H7 (cell line): Measurements from ENCODE around the gene F8. TPM values are rescaled to one million over a fixed set of nuclear protein-coding genes. Genes with fewer than 3 reads are reported as not detected.
A peak's percentile ranks its signal among the peaks of the same experiment; 100 is the strongest.
"Not testable (repeated sequence)": the region's sequence is repeated elsewhere in the genome, so short reads cannot be mapped to it uniquely, and the experiment has no call there.

ENCODE experiments used
- DNase-seq: peaks from one replicate; pipeline ENCODE4 v3.0.0; 2012
- H3K27me3 ChIP-seq: 2 replicates; pipeline ENCODE4 v1.6.0; 2011; ENCODE audit warnings: mild to moderate bottlenecking, low read length; ENCODE audit not compliant: control insufficient read depth, insufficient read depth
- H3K36me3 ChIP-seq: replicated peaks from 2 replicates; pipeline ENCODE4 v1.5.1; 2011; ENCODE audit warnings: low read length; ENCODE audit not compliant: control insufficient read depth, insufficient read depth
- H3K4me3 ChIP-seq: 2 replicates; pipeline ENCODE4 v1.5.1; 2011; ENCODE audit warnings: low read depth, mild to moderate bottlenecking, control low read depth, low read length, moderate library complexity; ENCODE audit not compliant: insufficient read depth
- total RNA-seq: library from RNA; depleted of rRNA; stranded (reverse); fragments of >200 nt; shearing (Covaris generic); gene quantifications from 2 replicates; pipeline ENCODE4 v1.2.3, GENCODE V29; 2014

The F8 gene
- total RNA-seq, 1 experiment from 2014 or later, result 2.1 TPM

DNA sequence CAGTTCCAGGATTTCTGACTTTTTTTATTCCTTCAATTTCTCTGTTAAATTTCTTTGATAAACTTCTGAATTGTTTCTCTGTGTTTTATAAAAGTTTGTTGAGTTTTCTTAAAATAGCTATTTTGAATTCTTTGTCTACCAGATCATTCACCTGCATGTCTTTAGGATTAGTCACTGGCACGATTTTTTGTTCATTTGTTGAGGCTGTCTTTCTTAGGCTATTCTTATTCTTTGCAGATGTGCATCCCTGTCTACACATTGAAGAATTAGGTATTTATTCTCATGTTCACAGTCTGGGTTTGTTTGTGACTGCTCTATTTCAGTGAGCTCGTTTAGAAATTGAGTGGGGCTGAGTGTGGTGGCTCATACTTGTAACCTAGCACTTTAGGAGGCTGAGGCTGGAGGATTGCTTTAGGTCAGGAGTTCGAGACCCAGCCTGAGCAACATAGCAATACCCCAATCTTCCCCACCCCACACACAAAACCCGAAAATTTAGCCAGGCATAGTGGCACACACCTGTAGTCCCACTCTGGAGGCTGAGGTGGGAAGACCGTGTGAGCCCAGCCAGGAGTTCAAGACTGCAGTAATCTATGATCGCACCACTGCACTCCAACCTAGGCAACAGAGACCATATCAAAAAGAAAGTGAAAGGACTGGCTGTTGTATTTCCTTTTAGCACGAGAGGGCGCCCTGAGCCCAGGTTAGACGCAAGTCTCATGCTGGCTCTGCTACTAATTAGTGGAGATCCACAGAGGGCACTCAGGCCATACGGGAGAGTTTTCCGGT, 42.0 kb downstream of the F8 start:
- no peaks in the 10 kb centered on the region for H3K27me3 ChIP-seq
- no peaks in the 10 kb centered on the region for H3K36me3 ChIP-seq
- peak; percentile 57 for DNase-seq
- no peak overlapping the region for H3K4me3 ChIP-seq

DNA sequence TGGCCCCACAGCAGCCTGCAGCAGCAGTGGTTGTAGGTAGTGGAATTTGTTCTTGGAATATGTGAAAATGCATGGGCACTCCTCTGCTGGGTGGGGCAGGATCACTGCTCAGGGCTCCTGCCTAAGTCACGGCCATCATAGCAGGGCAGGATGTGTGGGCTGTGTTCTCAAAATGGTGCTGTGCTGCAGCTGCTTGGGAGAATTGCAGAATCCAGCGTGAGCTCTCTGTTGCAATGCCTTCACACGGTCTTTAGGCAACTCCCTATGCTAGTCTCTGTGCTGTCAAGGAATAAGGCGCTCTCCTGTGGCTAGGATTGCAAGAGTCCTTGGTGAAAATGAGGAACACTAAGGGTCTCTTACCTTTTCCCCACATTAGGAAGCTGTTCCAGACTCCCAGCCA, 42.9 kb downstream of the F8 start:
- Histone ChIP-seq H3K27me3 (no peaks in the 10 kb centered on the region), H3K36me3 (no peaks in the 10 kb centered on the region), H3K4me3 (no peak overlapping the region)
- DNase-seq, result no peak

DNA sequence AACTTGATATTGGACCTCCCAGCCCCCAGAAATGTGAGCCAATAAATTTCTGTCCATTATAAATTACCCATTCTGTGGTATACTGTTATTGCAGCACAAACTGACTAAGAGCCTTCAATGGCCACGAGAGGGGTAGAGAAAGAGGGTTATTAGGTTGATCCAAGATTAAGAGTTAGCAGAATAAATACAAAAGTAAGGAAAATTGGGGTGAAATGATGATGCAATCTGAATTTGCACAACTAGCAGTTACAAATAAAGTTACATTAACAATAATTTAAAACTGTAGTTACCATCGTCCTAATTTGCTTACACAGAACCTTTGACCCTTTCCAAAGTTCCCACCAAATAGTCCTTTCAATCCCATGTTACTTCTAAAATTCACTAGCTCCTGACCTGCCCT, 54.2 kb downstream of the F8 start:
- no peak for DNase-seq
- H3K4me3 ChIP-seq, result no peak overlapping the region
- H3K36me3 ChIP-seq, result no peaks in the 10 kb centered on the region
- no peaks in the 10 kb centered on the region for H3K27me3 ChIP-seq

DNA sequence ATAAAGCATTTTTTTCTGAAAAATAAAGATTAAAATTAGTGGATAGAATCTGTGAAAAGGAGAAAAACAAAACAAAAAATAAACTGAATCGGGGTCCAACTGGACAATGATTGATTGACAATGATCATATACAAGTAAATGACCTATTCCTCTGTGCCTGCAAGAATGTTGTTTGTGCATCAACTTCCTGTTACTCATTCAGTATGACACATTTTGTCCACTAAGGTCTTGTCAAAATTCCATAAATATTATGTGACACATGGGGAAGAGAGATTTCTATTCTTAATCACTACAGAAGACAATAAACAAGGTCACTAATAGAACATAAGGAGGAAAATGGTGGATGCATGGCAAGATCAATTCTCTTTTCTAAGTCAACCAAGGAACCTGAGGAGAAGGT, 54.9 kb downstream of the F8 start:
- Histone ChIP-seq H3K4me3 (no peak overlapping the region), H3K27me3 (no peaks in the 10 kb centered on the region), H3K36me3 (no peaks in the 10 kb centered on the region)
- DNase-seq, result no peak

DNA sequence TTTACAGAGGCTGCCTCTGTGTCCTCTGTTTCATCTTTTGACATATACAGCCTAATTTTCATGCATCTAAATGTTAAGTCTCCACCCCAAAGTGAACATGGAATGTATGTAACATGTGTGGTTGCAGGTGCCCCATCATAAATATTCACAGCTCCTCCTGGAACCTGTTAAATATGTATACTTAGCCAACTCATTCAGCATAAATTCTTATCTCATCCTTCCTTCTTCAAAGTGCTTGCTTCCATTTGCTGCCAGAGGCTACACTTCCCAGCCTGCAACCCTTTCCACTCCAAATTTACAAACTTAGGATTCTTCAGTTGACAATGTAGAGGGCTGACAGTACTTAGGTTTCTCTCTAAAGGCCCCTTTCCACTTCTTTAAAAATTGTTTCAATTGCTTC, 60.6 kb downstream of the F8 start:
- DNase-seq, result no peak
- no peaks in the 10 kb centered on the region for H3K27me3 ChIP-seq
- no peak overlapping the region for H3K4me3 ChIP-seq
- H3K36me3 ChIP-seq, result no peaks in the 10 kb centered on the region

DNA sequence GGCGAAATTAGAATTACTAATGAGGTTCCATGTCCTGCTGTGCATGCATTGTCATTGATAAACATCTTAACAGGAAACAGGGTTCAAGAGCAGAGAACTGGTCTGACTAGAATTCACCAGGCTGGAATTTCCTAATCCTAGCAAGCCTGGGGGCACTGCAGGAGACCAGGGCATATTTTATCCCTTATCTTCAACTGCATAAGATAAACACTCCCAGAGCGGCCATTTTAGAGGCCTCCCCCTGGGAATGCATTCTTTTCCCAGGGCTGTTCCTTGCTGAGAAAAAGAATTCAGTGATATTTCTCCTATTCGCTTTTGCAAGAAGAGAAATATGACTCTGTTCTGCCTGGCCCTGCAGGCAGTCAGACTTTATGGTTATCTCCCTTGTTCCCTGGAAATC, 66.7 kb downstream of the F8 start:
- not testable (repeated sequence) for H3K27me3 ChIP-seq, H3K36me3 ChIP-seq, H3K4me3 ChIP-seq, DNase-seq

DNA sequence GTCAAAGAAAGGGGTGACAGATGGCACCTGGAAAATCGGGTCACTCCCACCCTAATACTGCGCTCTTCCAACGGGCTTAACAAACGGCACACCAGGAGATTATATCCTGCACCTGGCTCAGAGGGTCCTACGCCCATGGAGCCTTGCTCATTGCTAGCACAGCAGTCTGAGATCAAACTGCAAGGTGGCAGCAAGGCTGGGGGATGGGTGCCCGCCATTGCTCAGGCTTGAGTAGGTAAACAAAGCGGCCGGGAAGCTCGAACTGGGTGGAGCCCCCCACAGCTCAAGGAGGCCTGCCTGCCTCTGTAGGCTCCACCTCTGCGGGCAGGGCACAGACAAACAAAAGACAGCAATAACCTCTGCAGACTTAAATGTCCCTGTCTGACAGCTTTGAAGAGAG, 83.3 kb downstream of the F8 start:
- not testable (repeated sequence) for H3K27me3 ChIP-seq, H3K4me3 ChIP-seq, H3K36me3 ChIP-seq, DNase-seq

DNA sequence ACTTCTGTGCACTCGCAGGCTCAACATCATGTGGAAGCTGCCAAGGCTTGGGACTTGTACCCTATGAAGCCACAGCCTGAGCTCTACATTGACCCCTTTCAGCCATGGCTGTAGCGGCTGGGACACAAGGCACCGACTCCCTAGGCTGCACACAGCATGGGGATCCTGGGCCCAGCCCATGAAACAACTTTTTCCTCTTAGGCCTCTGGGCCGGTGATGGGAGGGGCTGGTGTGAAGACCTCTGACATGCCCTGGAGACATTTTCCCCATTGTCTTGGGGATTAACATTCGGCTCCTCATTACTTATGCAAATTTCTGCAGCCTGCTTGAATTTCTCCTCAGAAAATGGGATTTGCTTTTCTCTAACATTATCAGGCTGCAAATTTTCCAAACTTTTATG, 97.8 kb downstream of the F8 start:
- not testable (repeated sequence) for H3K27me3 ChIP-seq, H3K4me3 ChIP-seq, H3K36me3 ChIP-seq, DNase-seq

DNA sequence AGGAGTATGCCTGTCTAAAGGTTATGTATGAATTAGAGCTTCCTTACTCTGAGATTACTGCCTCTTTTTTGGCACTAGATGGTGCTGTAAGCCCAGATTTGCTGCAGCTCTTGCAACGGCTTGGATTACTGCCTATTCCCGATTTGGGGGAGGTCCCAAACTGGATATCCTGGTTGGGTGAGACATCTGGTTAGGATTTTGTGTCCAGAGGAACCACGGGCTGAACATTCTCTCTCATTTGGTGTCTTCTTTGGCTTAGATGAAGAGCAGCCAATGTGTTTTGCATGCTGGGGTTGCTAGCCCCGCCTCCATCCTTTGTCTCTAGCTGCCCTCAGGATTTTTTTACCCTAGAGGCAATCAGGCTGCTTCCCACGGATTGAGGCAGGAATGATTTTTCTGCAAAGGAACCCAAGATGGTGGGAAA, 104.5 kb downstream of the F8 start:
- Histone ChIP-seq H3K4me3 (no peak overlapping the region; the same call in 1 of the 2 replicates), H3K36me3 (no peaks in the 10 kb centered on the region), H3K27me3 (no peaks in the 10 kb centered on the region)
- DNase-seq, result peak; percentile 63

DNA sequence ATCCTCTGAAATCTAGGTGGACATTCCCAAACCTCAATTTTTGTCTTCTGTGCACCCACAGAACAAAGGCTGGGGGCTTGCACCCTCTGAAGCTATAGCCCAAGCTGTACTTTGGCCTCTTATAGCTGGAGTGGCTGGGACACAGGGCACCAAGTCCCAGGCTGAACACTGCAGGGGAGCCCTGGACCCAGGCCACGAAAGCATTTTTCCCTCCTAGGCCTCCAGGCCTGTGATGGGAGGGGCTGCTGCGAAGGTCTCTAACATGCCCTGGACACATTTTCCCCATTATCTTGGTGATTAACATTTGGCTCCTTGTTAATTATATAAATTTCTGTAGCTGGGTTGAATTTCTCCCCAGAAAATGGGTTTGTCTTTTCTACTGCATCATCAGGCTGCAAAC, 108.5 kb downstream of the F8 start:
- Histone ChIP-seq H3K36me3 (no peaks in the 10 kb centered on the region), H3K27me3 (no peaks in the 10 kb centered on the region), H3K4me3 (no peak overlapping the region)
- no peak for DNase-seq

DNA sequence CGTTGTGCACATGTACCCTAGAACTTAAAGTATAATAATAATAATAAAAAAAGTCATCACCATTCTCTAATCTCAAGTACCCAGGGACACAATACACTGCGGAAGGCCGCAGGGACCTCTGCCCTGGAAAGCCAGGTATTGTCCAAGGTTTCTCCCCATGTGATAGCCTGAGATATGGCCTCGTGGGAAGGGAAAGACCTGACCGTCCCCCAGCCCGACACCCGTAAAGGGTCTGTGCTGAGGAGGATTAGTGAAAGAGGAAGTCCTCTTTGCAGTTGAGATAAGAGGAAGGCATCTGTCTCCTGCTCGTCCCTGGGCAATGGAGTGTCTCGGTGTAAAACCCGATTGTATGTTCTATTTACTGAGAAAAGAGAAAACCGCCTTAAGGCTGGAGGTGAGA, 112.0 kb downstream of the F8 start:
- not testable (repeated sequence) for DNase-seq, H3K36me3 ChIP-seq, H3K27me3 ChIP-seq

DNA sequence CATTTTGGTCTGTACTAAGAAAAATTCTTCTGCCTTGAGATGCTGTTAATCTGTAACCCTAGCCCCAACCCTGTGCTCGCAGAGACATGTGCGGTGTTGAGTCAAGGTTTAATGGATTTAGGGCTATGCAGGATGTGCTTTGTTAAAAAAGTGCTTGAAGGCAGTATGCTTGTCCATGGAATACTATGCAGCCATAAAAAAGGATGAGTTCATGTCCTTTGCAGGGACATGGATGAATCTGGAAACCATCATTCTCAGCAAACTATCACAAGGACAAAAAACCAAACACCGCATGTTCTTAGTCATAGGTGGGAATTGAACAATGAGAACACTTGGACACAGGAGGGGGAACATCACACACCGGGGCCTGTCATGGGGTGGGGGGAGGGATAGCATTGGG, 112.5 kb downstream of the F8 start:
- not testable (repeated sequence) for H3K27me3 ChIP-seq, H3K36me3 ChIP-seq

More for the DNA sequence above, 112.0 kb downstream of the F8 start:
- H3K4me3 ChIP-seq, result not testable (repeated sequence)

DNA sequence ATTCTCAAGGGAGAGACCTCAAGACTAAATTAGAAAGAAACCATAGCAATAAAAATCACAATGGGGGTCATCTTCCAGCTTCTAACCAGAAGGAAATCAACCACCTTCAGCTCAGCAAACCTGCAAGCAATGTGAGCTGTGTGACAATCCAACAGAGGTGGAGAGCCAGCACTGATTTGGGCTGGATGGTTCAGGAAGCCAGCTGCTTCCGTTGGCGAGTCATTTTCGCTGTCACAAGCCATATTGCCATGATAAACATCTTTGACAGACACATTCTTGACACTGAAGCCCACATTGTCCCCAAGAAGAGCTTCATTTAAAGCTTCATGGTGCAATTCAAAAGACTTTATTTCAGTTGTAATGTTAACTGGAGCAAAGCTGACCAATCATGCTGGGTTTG, 113.7 kb downstream of the F8 start:
- H3K4me3 ChIP-seq, result no peak overlapping the region
- DNase-seq, result no peak
- H3K36me3 ChIP-seq, result no peaks in the 10 kb centered on the region
- no peaks in the 10 kb centered on the region for H3K27me3 ChIP-seq

More for the DNA sequence above, 112.5 kb downstream of the F8 start:
- DNase-seq, H3K4me3 ChIP-seq: not testable (repeated sequence)

DNA sequence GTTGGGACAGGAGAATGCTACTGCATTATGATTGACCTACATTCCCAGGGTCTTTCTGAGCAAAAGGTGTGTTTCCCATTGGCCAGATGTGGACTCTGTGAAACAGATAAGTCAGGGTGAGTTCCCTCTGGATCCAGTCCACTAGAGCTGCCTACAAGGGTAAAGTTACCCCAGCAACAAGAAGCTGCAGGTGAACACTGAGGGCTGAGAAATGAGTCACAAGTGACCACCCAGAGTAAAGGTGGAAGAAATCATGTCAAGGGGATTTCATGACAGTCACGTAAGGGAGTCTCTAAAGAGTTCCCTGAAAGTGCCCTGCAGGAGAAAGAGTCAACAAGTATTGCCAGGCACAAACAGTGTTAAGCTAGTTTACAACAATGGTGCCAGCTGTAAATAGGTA, 120.1 kb downstream of the F8 start:
- Histone ChIP-seq H3K4me3 (no peak overlapping the region), H3K36me3 (no peaks in the 10 kb centered on the region), H3K27me3 (no peaks in the 10 kb centered on the region)
- DNase-seq, result no peak

DNA sequence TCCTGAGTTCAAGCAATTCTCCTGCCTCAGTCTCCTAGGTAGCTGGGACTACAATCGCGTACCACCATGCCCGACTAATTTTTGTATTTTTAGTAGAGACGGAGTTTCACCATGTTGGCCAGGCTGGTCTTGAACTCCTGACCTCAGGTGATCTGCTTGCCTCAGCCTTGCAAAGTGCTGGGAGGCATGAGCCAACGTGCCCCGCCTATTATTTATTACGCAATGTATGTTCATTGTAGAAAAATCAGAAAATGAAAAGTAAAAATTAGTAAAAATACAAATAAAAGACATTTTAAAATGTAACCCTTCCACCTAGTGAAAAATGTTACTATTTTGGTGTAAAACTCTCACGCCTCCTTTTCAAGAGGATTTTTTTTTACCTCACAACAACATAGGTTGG, 122.2 kb downstream of the F8 start:
- Histone ChIP-seq H3K36me3 (no peaks in the 10 kb centered on the region), H3K4me3 (no peak overlapping the region), H3K27me3 (no peaks in the 10 kb centered on the region)
- no peak for DNase-seq

DNA sequence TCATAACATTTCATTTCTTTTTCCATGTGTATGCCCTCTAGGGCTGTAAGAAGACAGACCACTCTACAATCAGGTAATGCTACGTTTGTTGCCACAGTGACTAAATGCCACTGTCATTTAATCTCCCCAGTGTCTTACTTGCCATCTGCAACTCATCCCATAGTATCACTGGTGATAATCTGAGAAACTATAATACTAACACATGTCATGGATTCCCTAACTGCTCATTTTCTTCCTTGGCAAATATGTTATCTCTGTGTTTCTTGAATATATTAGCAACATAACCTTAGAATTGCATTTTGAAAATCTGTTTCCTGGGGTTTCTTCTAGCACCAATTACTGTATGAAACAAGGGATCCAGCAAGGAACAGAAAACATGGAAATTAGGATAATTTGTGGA, 130.2 kb downstream of the F8 start:
- Histone ChIP-seq H3K36me3 (no peaks in the 10 kb centered on the region), H3K4me3 (no peak overlapping the region), H3K27me3 (no peaks in the 10 kb centered on the region)
- DNase-seq, result no peak
